Forelimb muscle (tissue), 1 donor: Measurements from ENCODE around the gene MIGA2. TPM values are rescaled to one million over a fixed set of nuclear protein-coding genes. Genes with fewer than 3 reads are reported as not detected.

ENCODE experiments used
- polyA plus RNA-seq: library from polyadenylated mRNA; unstranded; fragments of 120-200 nt; gene quantifications from one replicate; pipeline ENCODE4 v1.2.1, GENCODE V29; 2013; ENCODE audit not compliant: insufficient read length

Gene MIGA2
- polyA plus RNA-seq, 1 donor, result 15.9 TPM

Other genes starting within 250 kb of the MIGA2 start
- 37.4 TPM for gene TBC1D13, start 249.4 kb upstream of the MIGA2 start, polyA plus RNA-seq
- 23.2 TPM for gene ENDOG, start 218.1 kb upstream of the MIGA2 start, polyA plus RNA-seq
- gene SPOUT1, start 206.8 kb upstream of the MIGA2 start, polyA plus RNA-seq, result 24.4 TPM
- gene KYAT1, start 154.7 kb upstream of the MIGA2 start, polyA plus RNA-seq, result 6.2 TPM
- gene LRRC8A, start 154.5 kb upstream of the MIGA2 start, polyA plus RNA-seq, result 23.1 TPM
- gene PHYHD1, start 115.6 kb upstream of the MIGA2 start, polyA plus RNA-seq, result 51.5 TPM
- 7.3 TPM for gene DOLK, start 89.0 kb upstream of the MIGA2 start, polyA plus RNA-seq
- gene NUP188, start 88.9 kb upstream of the MIGA2 start, polyA plus RNA-seq, result 35.2 TPM
- 64.0 TPM for gene SH3GLB2, start 8.3 kb upstream of the MIGA2 start, polyA plus RNA-seq
- 7.7 TPM for gene DOLPP1, start 44.5 kb downstream of the MIGA2 start, polyA plus RNA-seq
- gene CRAT, start 74.2 kb downstream of the MIGA2 start, polyA plus RNA-seq, result 51.1 TPM
- 131 TPM for gene PTPA, start 74.8 kb downstream of the MIGA2 start, polyA plus RNA-seq
- gene IER5L, start 141.6 kb downstream of the MIGA2 start, polyA plus RNA-seq, result 4.0 TPM